Panc1 (cell line): Measurements from ENCODE around the gene TCTN1. TPM values are rescaled to one million over a fixed set of nuclear protein-coding genes. Genes with fewer than 3 reads are reported as not detected.

Experiments
- ATAC-seq: fragments of 200-7000 bp; cut with Tn5 transposase; 2 replicates; pipeline ENCODE4 v1.9.1; 2020; ENCODE audit warnings: mild to moderate bottlenecking, moderate library complexity
- BruUV-seq: library from RNA; stranded (reverse); fragments of 400-500 nt; replicated peaks from 2 replicates; lab custom pipeline; 2021; lab: Mats Ljungman, UMichigan
- CTCF ChIA-PET: fragments of 300-600 bp; sonication (Branson Sonifier 250); formaldehyde crosslinking; loops from one replicate; lab custom pipeline; 2022; ENCODE audit warnings: antibody characterized with exemption; lab: Charles Lee
- POLR2A ChIA-PET: fragments of 300-600 bp; sonication (Branson Sonifier 250); formaldehyde crosslinking; loops from one replicate; lab custom pipeline; 2022; ENCODE audit warnings: antibody characterized with exemption; lab: Charles Lee
- DNase-seq: peaks from one replicate; pipeline ENCODE4 v3.0.0-alpha.2; 2010; ENCODE audit warnings: low read depth, low spot score
- H3K27ac ChIP-seq: 2 replicates; pipeline ENCODE4 v1.5.1; 2011; ENCODE audit warnings: mild to moderate bottlenecking, low read length, inconsistent platforms
- H3K27me3 ChIP-seq: fragments of 200-500 bp; sonication (Bioruptor generic); 2 replicates; pipeline ENCODE4 v1.6.0; 2014; ENCODE audit warnings: low read length, inconsistent platforms; ENCODE audit not compliant: control insufficient read depth, insufficient read depth
- H3K36me3 ChIP-seq: fragments of 200-500 bp; sonication (Bioruptor generic); 2 replicates; pipeline ENCODE4 v1.5.1; 2014; ENCODE audit warnings: inconsistent platforms, mild to moderate bottlenecking, low read length, moderate library complexity; ENCODE audit not compliant: control insufficient read depth, insufficient read depth
- H3K4me1 ChIP-seq: 2 replicates; pipeline ENCODE4 v1.5.1; 2011; ENCODE audit warnings: inconsistent platforms, mild to moderate bottlenecking, low read length, moderate library complexity; ENCODE audit not compliant: control insufficient read depth, insufficient read depth
- H3K4me3 ChIP-seq, 2 experiments: 2 replicates each; pipeline ENCODE4 v1.5.1; 2011 to 2012; ENCODE audit warnings: low read depth in 2 of 2, low read length in 2 of 2, mild to moderate bottlenecking in 2 of 2, inconsistent platforms in 1 of 2, moderate library complexity in 1 of 2
- H3K9me3 ChIP-seq: fragments of 200-500 bp; sonication (Bioruptor generic); 2 replicates; pipeline ENCODE4 v1.5.1; 2014; ENCODE audit warnings: low read depth, mild to moderate bottlenecking, inconsistent platforms, low read length, moderate library complexity; ENCODE audit not compliant: control insufficient read depth, insufficient read depth
- CTCF ChIP-seq: fragments of 450-650 bp; IDR thresholded peaks from 2 replicates; pipeline ENCODE4 v1.5.1; 2017; ENCODE audit warnings: mild to moderate bottlenecking
- POLR2AphosphoS5 ChIP-seq: IDR thresholded peaks from 2 replicates; pipeline ENCODE4 v1.6.1; 2012; ENCODE audit warnings: mild to moderate bottlenecking, low read depth, low read length, moderate library complexity
- REST ChIP-seq, 2 experiments: IDR thresholded peaks; 2 replicates each; pipeline ENCODE4 v1.6.1; 2011 to 2012; ENCODE audit warnings: low read depth in 2 of 2, control low read depth in 1 of 2, low read length in 1 of 2, mild to moderate bottlenecking in 1 of 2, moderate library complexity in 1 of 2; ENCODE audit not compliant: insufficient read depth in 1 of 2
- SIN3A ChIP-seq: IDR thresholded peaks from 2 replicates; pipeline ENCODE4 v1.6.1; 2012; ENCODE audit warnings: low read depth, mild to moderate bottlenecking, low read length, moderate library complexity, borderline replicate concordance; ENCODE audit not compliant: insufficient read depth
- TCF7L2 ChIP-seq: IDR thresholded peaks from 2 replicates; pipeline ENCODE4 v1.6.1; 2011; ENCODE audit warnings: mild to moderate bottlenecking, low read depth, low read length, inconsistent platforms
- in situ Hi-C: cut with HindIII; loops from 2 replicates; pipeline ENCODE4 v1.10.0; 2016; ENCODE audit warnings: low sequenced_read_pairs, low pct_unique_long_range_greater_than_20kb
- intact Hi-C: fragments of 100-400 bp; cut with micrococcal nuclease; formaldehyde crosslinking; loops from one replicate; pipeline ENCODE4 v1.10.0; 2022; ENCODE audit not compliant: unreplicated experiment
- total RNA-seq: library from RNA; stranded (reverse); gene quantifications from one replicate; pipeline ENCODE4 v1.2.1, GENCODE V29; 2021; ENCODE audit not compliant: unreplicated experiment

The TCTN1 gene
- total RNA-seq, 1 experiment from 2014 or later: 28.5 TPM

- intact Hi-C loops (no loop called here), in situ Hi-C loops (no loop called here)
- Histone ChIP-seq H3K9me3 (no peaks in the 10 kb centered on the region), H3K4me3 (no peak overlapping the region), H3K27ac (peak overlapping the region; percentile 64), H3K4me1 (peaks cover 30% of the 10 kb centered on the region), H3K27me3 (no peaks in the 10 kb centered on the region), H3K36me3 (no peaks in the 10 kb centered on the region; the same call in 1 of the 2 replicates)
- POLR2A ChIA-PET: interaction anchor here (0.6 kb wide), 3 partner anchors 35 to 234 kb away, joined by 3 to 9 read pairs (median 7); no protein-coding TSS in a partner anchor
- no peak for TF ChIP-seq CTCF
- TF ChIP-seq SIN3A: no peak
- TF ChIP-seq TCF7L2: no peak
- TF ChIP-seq POLR2AphosphoS5: no peak
- TF ChIP-seq REST (IDR thresholded peaks at IDR 0.05; ENCODE audit: insufficient read depth in 1 of 2, low read depth in 2 of 2, low read length in 1 of 2): no peak
- CTCF ChIA-PET: no interaction called here
- ATAC-seq (peak; percentile 50; the same call in 1 of the 2 replicates), DNase-seq (no peak)
- BruUV-seq: TSS peak; percentile 37
Observed at GRCh38 chr12:110577864-110578693, 35.9 kb upstream of the TCTN1 start.

GRCh38 chr12:110578694-110579534 lies 35.0 kb upstream of the TCTN1 start:
- ATAC-seq (no peak), DNase-seq (no peak)
- BruUV-seq: no TSS peak
- in situ Hi-C loops: no loop called here
- H3K27ac ChIP-seq: peak overlapping the region; percentile 64; the same call in 1 of the 2 replicates
- H3K4me1 ChIP-seq: peaks cover 36% of the 10 kb centered on the region
- H3K9me3 ChIP-seq: no peaks in the 10 kb centered on the region
- ChIA-PET POLR2A (interaction anchor here (0.6 kb wide), 1 partner anchor 233 kb away, joined by 3 read pairs; no protein-coding TSS in a partner anchor), CTCF (interaction anchor here (0.7 kb wide), 2 partner anchors 48 to 52 kb away, joined by 3 to 4 read pairs; no protein-coding TSS in a partner anchor)
- TF ChIP-seq POLR2AphosphoS5 (no peak), CTCF (no peak), TCF7L2 (no peak), SIN3A (no peak), REST (IDR thresholded peaks at IDR 0.05; ENCODE audit: insufficient read depth in 1 of 2, low read depth in 2 of 2, low read length in 1 of 2) (no peak)
- intact Hi-C loops: no loop called here
- no peak overlapping the region for H3K4me3 ChIP-seq
- H3K27me3 ChIP-seq: no peaks in the 10 kb centered on the region
- H3K36me3 ChIP-seq: no peaks in the 10 kb centered on the region; the same call in 1 of the 2 replicates
